NOMO-1 (cell line): ENCODE results near the gene MRPS15.

Experiments used
- DNase-seq, 2 experiments: peaks; one replicate each; lab custom pipeline; 2025; ENCODE audit not compliant: unreplicated experiment in 2 of 2; lab: John Stamatoyannopoulos, UW

The MRPS15 gene

GRCh38 chr1:36421649-36422048 is 42.5 kb downstream of the MRPS15 start:
- DNase-seq = no peak

GRCh38 chr1:36420836-36421317 is 43.3 kb downstream of the MRPS15 start:
- peak; percentile 43 to 81 for DNase-seq

- DNase-seq = no peak
These were observed 43.8 kb downstream of the MRPS15 start for GRCh38 chr1:36420409-36420808.

GRCh38 chr1:36419569-36419968 is 44.6 kb downstream of the MRPS15 start:
- no peak for DNase-seq

GRCh38 chr1:36419140-36419539 is 45.0 kb downstream of the MRPS15 start:
- DNase-seq = no peak

GRCh38 chr1:36417931-36418330 is 46.3 kb downstream of the MRPS15 start:
- no peak for DNase-seq

- DNase-seq = no peak
These were observed 48.4 kb downstream of the MRPS15 start for GRCh38 chr1:36415661-36416326.

- no peak for DNase-seq
These were observed 49.8 kb downstream of the MRPS15 start for GRCh38 chr1:36414384-36414783.

- DNase-seq = peak in 1 of 2 experiments; percentile 10
These were observed 52.2 kb downstream of the MRPS15 start for GRCh38 chr1:36411674-36412648.

- no peak for DNase-seq
These were observed 55.7 kb downstream of the MRPS15 start for GRCh38 chr1:36408479-36408878.

GRCh38 chr1:36406440-36406839 is 57.7 kb downstream of the MRPS15 start:
- DNase-seq = no peak
